Cardiac fibroblast (primary cell): Measurements from ENCODE around the gene GPR137B.
A peak's percentile ranks its signal among the peaks of the same experiment; 100 is the strongest.

Experiments
- DNase-seq, 2 donors: peaks; one replicate each; pipeline versions ENCODE4 v3.0.0 to v3.0.0-alpha.2; 2010; ENCODE audit warnings: low read depth in 2 of 2
- H3K4me3 ChIP-seq, 2 donors: replicated peaks in 1 of 2; 1 replicate in 1 of 2; 2 replicates in 1 of 2; pipeline ENCODE4 v1.5.1; 2011; ENCODE audit warnings: low read depth in 2 of 2, low read length in 2 of 2, mild to moderate bottlenecking in 2 of 2, moderate library complexity in 1 of 2
- TF ChIP-seq, protein P1 (sequence below): IDR thresholded peaks from one replicate; pipeline ENCODE4 v1.5.1; 2011; ENCODE audit warnings: low read depth, mild to moderate bottlenecking, low read length, inconsistent platforms

Gene GPR137B

DNA sequence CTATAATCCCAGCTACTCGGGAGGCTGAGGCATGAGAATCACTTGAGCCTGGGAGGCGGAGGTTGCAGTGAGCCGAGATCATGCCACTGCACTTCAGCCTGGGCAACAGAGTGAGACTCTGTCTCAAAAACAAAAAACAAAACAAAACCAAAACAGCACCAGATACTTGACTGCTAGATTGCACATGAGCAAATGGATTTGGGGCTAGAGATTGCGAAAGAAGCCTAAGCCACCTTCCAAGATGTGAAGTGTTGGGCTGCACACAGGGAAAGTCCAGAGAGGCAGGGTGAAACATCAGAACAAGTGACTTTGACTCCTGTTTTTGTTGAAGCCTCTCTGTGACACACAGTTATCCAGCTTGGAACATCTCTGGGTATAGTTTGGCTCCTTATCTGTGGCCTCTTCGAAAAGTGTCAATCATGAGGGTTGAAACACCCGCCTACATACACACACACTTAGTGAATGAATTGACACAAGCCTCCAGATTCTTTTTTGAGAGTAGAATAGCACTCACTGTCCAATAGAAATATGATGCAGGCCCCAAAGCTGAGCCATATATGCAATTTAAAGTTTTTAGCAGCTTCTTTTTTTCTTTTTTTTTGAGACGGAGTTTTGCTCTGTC is 34.2 kb upstream of the GPR137B start:
- DNase-seq: peak; percentile 15 to 41
- H3K4me3 ChIP-seq: no peak overlapping the region
- TF ChIP-seq, protein P1, sequence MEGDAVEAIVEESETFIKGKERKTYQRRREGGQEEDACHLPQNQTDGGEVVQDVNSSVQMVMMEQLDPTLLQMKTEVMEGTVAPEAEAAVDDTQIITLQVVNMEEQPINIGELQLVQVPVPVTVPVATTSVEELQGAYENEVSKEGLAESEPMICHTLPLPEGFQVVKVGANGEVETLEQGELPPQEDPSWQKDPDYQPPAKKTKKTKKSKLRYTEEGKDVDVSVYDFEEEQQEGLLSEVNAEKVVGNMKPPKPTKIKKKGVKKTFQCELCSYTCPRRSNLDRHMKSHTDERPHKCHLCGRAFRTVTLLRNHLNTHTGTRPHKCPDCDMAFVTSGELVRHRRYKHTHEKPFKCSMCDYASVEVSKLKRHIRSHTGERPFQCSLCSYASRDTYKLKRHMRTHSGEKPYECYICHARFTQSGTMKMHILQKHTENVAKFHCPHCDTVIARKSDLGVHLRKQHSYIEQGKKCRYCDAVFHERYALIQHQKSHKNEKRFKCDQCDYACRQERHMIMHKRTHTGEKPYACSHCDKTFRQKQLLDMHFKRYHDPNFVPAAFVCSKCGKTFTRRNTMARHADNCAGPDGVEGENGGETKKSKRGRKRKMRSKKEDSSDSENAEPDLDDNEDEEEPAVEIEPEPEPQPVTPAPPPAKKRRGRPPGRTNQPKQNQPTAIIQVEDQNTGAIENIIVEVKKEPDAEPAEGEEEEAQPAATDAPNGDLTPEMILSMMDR: no peak

- DNase-seq: no peak
- TF ChIP-seq, protein P1: no peak
- no peak overlapping the region for H3K4me3 ChIP-seq
Observed at GRCh38 chr1:236110137-236110536, 32.2 kb upstream of the GPR137B start.

DNA sequence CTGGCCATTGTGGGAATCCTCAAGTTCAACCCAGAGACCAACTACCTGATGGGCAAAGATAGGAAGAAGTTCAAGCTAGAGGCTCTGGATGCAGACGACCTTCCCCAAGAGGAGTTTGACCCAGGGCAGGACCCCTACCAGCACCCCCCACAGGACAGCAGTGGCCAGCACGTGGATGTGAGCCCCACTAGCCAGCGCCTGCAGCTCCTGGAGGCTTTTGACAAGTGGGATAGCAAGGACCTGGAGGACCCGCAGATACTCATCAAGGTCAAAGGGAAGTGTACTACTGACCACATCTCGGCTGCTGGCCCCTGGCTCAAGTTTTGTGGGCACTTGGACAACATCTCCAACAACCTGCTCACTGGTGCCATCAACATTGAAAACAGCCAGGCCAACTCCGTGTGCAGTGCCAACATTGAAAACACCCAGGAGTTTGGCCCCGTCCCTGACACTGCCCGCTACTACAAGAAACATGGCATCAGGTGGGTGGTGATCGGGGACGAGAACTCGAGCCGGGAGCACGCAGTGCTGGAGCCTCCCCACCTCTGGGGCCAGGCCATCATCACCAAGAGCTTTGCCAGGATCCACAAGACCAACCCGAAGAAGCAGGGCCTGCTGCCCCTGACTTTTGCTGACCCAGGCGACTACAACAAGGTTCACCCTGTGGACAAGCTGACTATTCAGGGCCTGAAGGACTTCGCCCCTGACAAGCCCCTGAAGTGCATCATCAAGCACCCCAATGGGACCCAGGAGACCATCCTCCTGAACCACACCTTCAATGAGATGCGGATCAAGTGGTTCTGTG is 30.6 kb upstream of the GPR137B start:
- DNase-seq: no peak
- TF ChIP-seq, protein P1: no peak
- no peak overlapping the region for H3K4me3 ChIP-seq

- no peak overlapping the region for H3K4me3 ChIP-seq
- TF ChIP-seq, protein P1: no peak
- no peak for DNase-seq
Observed at GRCh38 chr1:236112332-236112627, 30.1 kb upstream of the GPR137B start.

- DNase-seq: no peak
- no peak overlapping the region for H3K4me3 ChIP-seq
- TF ChIP-seq, protein P1: no peak
Observed at GRCh38 chr1:236113324-236114032, 28.9 kb upstream of the GPR137B start.

DNA sequence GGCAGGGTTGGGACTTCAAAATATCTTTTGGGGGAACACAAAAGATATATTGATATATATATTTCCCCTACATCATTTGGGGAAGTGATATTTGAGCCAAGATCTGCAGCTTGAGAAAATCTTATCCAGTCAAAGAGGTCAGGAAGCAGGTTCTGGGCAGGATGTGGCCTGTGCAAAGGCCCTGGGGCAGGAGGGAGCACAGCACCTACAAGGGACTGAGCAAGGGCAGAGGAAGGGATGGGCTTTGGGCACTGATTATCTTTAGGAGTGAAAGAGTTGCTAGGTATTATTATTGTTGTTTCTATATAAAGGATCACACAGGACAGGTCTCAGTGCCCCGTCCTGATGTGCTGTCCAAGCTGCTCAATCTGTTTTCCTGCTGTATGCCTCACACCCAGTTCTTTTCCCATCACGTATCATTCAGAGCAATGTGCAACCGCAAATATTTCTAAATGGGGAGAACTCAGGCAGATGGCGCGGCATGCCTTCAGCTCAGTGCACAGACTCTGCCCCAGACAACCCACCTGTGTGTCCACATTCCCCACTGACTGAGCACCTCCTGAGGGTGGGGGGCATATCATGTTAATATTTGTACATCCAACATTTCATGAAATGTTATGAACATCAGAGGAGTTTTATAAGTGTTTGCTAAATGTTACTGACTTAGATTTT is 28.1 kb upstream of the GPR137B start:
- DNase-seq: no peak
- H3K4me3 ChIP-seq: no peak overlapping the region
- TF ChIP-seq, protein P1: no peak
